Fibroblast of pulmonary artery (primary cell): ENCODE data around the gene DACT2.

Experiments
- DNase-seq: peaks from one replicate; pipeline ENCODE4 v3.0.0-alpha.2; 2010; ENCODE audit warnings: low read depth
- H3K4me3 ChIP-seq: replicated peaks from 2 replicates; pipeline ENCODE4 v1.5.1; 2011; ENCODE audit warnings: low read depth, mild to moderate bottlenecking, control low read depth, low read length, moderate library complexity
- CTCF ChIP-seq: IDR thresholded peaks from 2 replicates; pipeline ENCODE4 v1.5.1; 2011; ENCODE audit warnings: mild to moderate bottlenecking, control low read depth, low read length, inconsistent platforms; ENCODE audit errors: missing control alignments

DACT2 gene

GRCh38 chr6:168319279-168320111 lies at the start of gene DACT2:
TSS of gene DACT2 (minus strand) at chr6:168319777. CDS start at chr6:168319633, 144 bp downstream.
- no peak for TF ChIP-seq CTCF
- peak; percentile 4 for DNase-seq
- peak within 1 kb of the TSS; percentile 38 for H3K4me3 ChIP-seq

- TF ChIP-seq CTCF = no peak
- H3K4me3 ChIP-seq = no peak overlapping the region
- no peak for DNase-seq
These were observed 49.4 kb upstream of the DACT2 start for GRCh38 chr6:168368936-168369335.

- DNase-seq = peak; percentile 60
- peak; percentile 7 for TF ChIP-seq CTCF
- H3K4me3 ChIP-seq = no peak overlapping the region
These were observed 48.7 kb upstream of the DACT2 start for GRCh38 chr6:168368066-168368820.

GRCh38 chr6:168367285-168367751 lies 47.7 kb upstream of the DACT2 start:
- no peak overlapping the region for H3K4me3 ChIP-seq
- DNase-seq = no peak
- TF ChIP-seq CTCF = no peak

GRCh38 chr6:168366473-168366872 lies 46.9 kb upstream of the DACT2 start:
- no peak for DNase-seq
- TF ChIP-seq CTCF = no peak
- no peak overlapping the region for H3K4me3 ChIP-seq

GRCh38 chr6:168365422-168366165 lies 46.0 kb upstream of the DACT2 start:
- H3K4me3 ChIP-seq = no peak overlapping the region
- no peak for TF ChIP-seq CTCF
- no peak for DNase-seq
